GM10248 (cell line): ENCODE data around the gene NACC2.
"Not testable (repeated sequence)": the region's sequence is repeated elsewhere in the genome, so short reads cannot be mapped to it uniquely, and the experiment has no call there.

Experiments
- CTCF ChIA-PET: fragments of 300-600 bp; sonication (Branson Sonifier 250); formaldehyde crosslinking; extraction: SDS; loops from one replicate; lab custom pipeline; 2021; ENCODE audit warnings: antibody characterized with exemption; lab: Yijun Ruan, JAX
- POLR2A ChIA-PET: fragments of 350-650 bp; sonication (Branson Sonifier 250); formaldehyde crosslinking; extraction: SDS; loops from one replicate; lab custom pipeline; 2020; ENCODE audit warnings: antibody characterized with exemption; lab: Yijun Ruan, JAX
- DNase-seq: peaks from one replicate; pipeline ENCODE4 v3.0.0; 2012; ENCODE audit errors: extremely low spot score
- CTCF ChIP-seq: IDR thresholded peaks from 2 replicates; pipeline ENCODE4 v1.5.1; 2012; ENCODE audit warnings: mild to moderate bottlenecking, low read depth; ENCODE audit errors: extremely low read depth, missing control alignments, control extremely low read depth

The NACC2 gene

GRCh38 chr9:136031741-136032730 lies 63.1 kb downstream of the NACC2 start:
- POLR2A ChIA-PET: no interaction called here
- CTCF ChIA-PET: no interaction called here
- TF ChIP-seq CTCF: no peak
- DNase-seq: no peak

DNA sequence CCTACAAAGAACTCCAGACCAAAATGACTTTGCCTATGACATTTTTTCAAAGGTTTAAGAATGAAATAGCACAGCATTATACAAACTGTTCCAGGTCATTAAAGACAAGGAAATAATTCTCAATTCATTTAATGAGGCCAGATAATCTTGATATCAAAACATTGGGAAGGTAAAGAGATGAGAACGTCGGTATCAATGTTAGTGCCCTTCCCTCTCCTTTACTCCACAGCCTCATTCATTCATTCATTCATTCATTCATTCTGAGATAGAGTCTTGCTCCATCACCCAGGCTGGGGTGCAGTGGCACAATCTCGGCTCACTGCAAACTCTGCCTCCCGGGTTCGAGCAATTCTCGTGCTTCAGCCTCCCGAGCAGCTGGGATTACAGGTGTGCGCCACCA lies 64.0 kb downstream of the NACC2 start:
- no peak for TF ChIP-seq CTCF
- POLR2A ChIA-PET: no interaction called here
- CTCF ChIA-PET: no interaction called here
- no peak for DNase-seq

- TF ChIP-seq CTCF: no peak
- DNase-seq: no peak
- ChIA-PET POLR2A (no interaction called here), CTCF (interaction anchor here (1.1 kb wide), 1 partner anchor 61 kb away, joined by 3 read pairs; no protein-coding TSS in a partner anchor)
These were observed 65.5 kb downstream of the NACC2 start for GRCh38 chr9:136029556-136029955.

DNA sequence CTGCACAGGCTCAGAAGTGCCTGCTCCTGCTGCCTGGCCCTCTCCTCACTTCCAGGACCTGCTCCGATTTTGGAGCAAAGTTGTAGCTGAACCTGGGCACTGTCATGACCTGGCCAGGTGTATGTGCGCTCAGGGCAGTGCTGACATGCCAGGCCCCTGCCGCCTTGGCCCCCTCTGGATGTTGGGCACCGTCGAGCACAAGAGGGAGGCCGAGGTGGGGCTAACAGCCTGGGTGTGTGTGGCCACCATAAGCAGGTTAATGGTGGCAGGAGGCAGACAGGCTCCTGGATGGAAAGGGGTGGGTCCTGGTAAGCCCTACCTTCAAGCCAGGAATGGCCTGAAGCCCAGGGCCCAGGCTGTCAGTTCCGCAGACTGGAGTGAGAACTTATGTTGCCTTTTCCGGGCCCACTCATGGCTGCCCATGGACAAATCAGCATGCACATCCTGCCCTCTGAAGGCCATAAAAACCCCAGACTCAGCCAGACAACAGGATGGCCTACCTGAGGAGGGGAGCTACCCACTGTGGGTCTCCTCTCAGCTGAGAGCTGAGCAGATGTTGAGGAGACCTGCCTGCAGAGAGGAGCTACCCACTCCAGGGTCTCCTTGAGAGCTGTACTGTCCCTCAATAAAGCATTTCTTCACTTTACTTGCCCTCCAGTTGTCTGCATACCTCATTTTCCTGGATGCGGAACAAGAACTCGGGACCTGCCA lies 66.2 kb downstream of the NACC2 start:
- CTCF ChIA-PET: interaction anchor here (1.1 kb wide), 1 partner anchor 61 kb away, joined by 3 read pairs; no protein-coding TSS in a partner anchor
- TF ChIP-seq CTCF: no peak
- no peak for DNase-seq
- POLR2A ChIA-PET: no interaction called here

DNA sequence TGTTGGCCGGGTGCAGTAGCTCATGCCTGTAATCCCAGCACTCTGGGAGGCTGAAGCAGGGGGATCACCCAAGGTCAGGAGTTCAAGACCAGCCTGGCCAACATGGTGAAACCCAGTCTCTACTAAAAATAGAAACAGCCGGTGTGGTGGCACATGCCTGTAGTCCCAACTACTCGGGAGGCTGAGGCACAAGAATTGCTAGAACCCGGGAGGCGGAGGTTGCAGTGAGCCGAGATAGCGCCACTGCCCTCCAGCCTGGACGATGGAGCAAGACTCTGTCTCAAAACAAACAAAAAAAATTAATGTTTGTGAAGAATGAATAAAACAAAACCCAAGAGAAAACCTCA lies 68.2 kb downstream of the NACC2 start:
- CTCF ChIA-PET, POLR2A ChIA-PET: not testable (repeated sequence)

DNA sequence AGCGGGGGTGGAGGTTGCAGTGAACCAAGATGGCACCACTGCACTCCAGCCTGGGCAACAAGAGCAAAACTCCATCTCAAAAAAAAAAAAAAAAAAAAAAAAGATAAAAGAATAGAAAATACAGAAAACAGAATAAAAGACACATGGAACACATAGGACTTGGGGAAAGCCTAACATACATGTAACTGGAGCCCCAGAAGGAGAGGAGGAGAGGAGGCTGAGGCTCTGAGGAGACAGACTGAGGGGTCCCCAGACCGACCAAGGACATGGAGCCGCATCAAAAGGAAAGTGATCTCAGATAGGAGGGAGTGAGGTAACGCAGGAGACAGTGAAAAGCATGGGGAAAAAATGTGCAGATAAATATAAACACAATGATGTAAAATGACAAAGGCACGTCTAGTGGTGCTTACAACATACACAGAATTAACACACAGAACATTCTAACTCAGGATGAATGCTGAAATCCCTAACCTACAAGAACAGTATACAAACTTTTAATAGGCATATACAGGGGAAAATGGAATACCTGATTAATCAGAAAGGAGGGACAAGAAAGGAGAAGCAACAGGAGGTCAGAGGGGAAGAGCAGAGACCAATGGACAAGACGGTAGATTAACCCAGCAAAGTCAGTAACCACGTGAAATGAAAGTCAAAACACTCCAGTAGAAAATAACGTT lies 68.7 kb downstream of the NACC2 start:
- CTCF ChIA-PET: no interaction called here
- POLR2A ChIA-PET: no interaction called here
- TF ChIP-seq CTCF: no peak
- DNase-seq: no peak

More for the DNA sequence above, 68.2 kb downstream of the NACC2 start:
- not testable (repeated sequence) for DNase-seq

- no peak for TF ChIP-seq CTCF
- DNase-seq: no peak
- POLR2A ChIA-PET: no interaction called here
- CTCF ChIA-PET: no interaction called here
These were observed 69.6 kb downstream of the NACC2 start for GRCh38 chr9:136025481-136025880.
